Peyer's patch (tissue), 4 donors: ENCODE results near the gene AGBL4. TPM values are rescaled to one million over a fixed set of nuclear protein-coding genes. Genes with fewer than 3 reads are reported as not detected.
"Not testable (repeated sequence)": the region's sequence is repeated elsewhere in the genome, so short reads cannot be mapped to it uniquely, and the experiment has no call there.

Source experiments
- DNase-seq, 3 donors: peaks; one replicate each; pipeline ENCODE4 v3.0.0-alpha.2; 2017 to 2019
- H3K27ac ChIP-seq, 4 donors: fragments of 200-600 bp; sonication (generic); one replicate each; pipeline ENCODE4 v1.5.1; 2016 to 2019
- H3K27me3 ChIP-seq, 2 donors: fragments of 200-600 bp; sonication (generic); one replicate each; pipeline ENCODE4 v1.5.1; 2019
- H3K36me3 ChIP-seq, 3 donors: fragments of 200-600 bp; sonication (generic); one replicate each; pipeline ENCODE4 v1.5.1; 2016 to 2019
- H3K4me1 ChIP-seq, 4 donors: fragments of 200-600 bp; sonication (generic); one replicate each; pipeline ENCODE4 v1.5.1; 2016 to 2019
- H3K4me3 ChIP-seq, 4 donors: fragments of 200-600 bp; sonication (generic); 1 replicate in 3 of 4; 2 replicates in 1 of 4; pipeline ENCODE4 v1.5.1; 2016 to 2019; ENCODE audit warnings: mild to moderate bottlenecking in 1 of 4
- H3K9me3 ChIP-seq, 4 donors: fragments of 200-600 bp; sonication (generic); one replicate each; pipeline ENCODE4 v1.5.1; 2016 to 2019; ENCODE audit warnings: mild to moderate bottlenecking in 1 of 4
- CTCF ChIP-seq, 6 experiments: fragments of 450-650 bp in 4 of 6; fragments of 200-600 bp in 2 of 6; sonication (generic) in 1 of 6; IDR thresholded peaks; one replicate each; pipeline ENCODE4 v1.5.1; 2017 to 2019; ENCODE audit warnings: antibody characterized with exemption in 6 of 6, mild to moderate bottlenecking in 3 of 6, moderate library complexity in 1 of 6
- POLR2A ChIP-seq, 2 donors: fragments of 450-650 bp; IDR thresholded peaks; one replicate each; pipeline ENCODE4 v1.5.1; 2017; ENCODE audit warnings: antibody characterized with exemption in 2 of 2, mild to moderate bottlenecking in 2 of 2, moderate library complexity in 2 of 2
- total RNA-seq, 4 donors: library from RNA; depleted of rRNA; stranded (reverse); fragments of >200 nt; gene quantifications; one replicate each; pipeline ENCODE4 v1.1.0, GENCODE V29; 2016

AGBL4 gene
- total RNA-seq, 4 donors from 2014 or later = 2.5 TPM; not detected in 3

- H3K4me3 ChIP-seq = no peak overlapping the region
- no peaks in the 10 kb centered on the region for H3K9me3 ChIP-seq
- no peaks in the 10 kb centered on the region for H3K4me1 ChIP-seq
- no peak for DNase-seq
- H3K27me3 ChIP-seq = no peaks in the 10 kb centered on the region
- no peaks in the 10 kb centered on the region for H3K36me3 ChIP-seq
- no peak overlapping the region for H3K27ac ChIP-seq
- no peak for TF ChIP-seq CTCF (IDR thresholded peaks at IDR 0.05)
- no peak for TF ChIP-seq POLR2A (IDR thresholded peaks at IDR 0.05)
Measured at GRCh38 chr1:49028396-49028795, 995.4 kb downstream of the AGBL4 start.

- H3K9me3 ChIP-seq = no peaks in the 10 kb centered on the region
- no peak overlapping the region for H3K4me3 ChIP-seq
- no peaks in the 10 kb centered on the region for H3K36me3 ChIP-seq
- H3K27ac ChIP-seq = no peak overlapping the region
- H3K27me3 ChIP-seq = no peaks in the 10 kb centered on the region
- DNase-seq = no peak
- no peaks in the 10 kb centered on the region for H3K4me1 ChIP-seq
- TF ChIP-seq CTCF (IDR thresholded peaks at IDR 0.05) (no peak), POLR2A (IDR thresholded peaks at IDR 0.05) (no peak)
Measured at GRCh38 chr1:49026230-49026811, 997.4 kb downstream of the AGBL4 start.

- DNase-seq = no peak
- H3K4me3 ChIP-seq = no peak overlapping the region
- H3K36me3 ChIP-seq = no peaks in the 10 kb centered on the region
- H3K9me3 ChIP-seq = no peaks in the 10 kb centered on the region
- no peaks in the 10 kb centered on the region for H3K4me1 ChIP-seq
- H3K27me3 ChIP-seq = no peaks in the 10 kb centered on the region
- no peak overlapping the region for H3K27ac ChIP-seq
- TF ChIP-seq CTCF (IDR thresholded peaks at IDR 0.05) = no peak
- TF ChIP-seq POLR2A (IDR thresholded peaks at IDR 0.05) = no peak
Measured at GRCh38 chr1:49016030-49016977, 1007.5 kb downstream of the AGBL4 start.

GRCh38 chr1:49013079-49013478, 1010.7 kb downstream of the AGBL4 start:
- no peak for TF ChIP-seq CTCF (IDR thresholded peaks at IDR 0.05)
- TF ChIP-seq POLR2A (IDR thresholded peaks at IDR 0.05) = no peak
- Histone ChIP-seq H3K4me3 (no peak overlapping the region), H3K36me3 (no peaks in the 10 kb centered on the region), H3K4me1 (no peaks in the 10 kb centered on the region), H3K27ac (no peak overlapping the region), H3K9me3 (no peaks in the 10 kb centered on the region), H3K27me3 (no peaks in the 10 kb centered on the region)
- DNase-seq = no peak

GRCh38 chr1:49002981-49003380, 1020.8 kb downstream of the AGBL4 start:
- H3K4me3 ChIP-seq, H3K36me3 ChIP-seq, H3K4me1 ChIP-seq, DNase-seq, H3K9me3 ChIP-seq, H3K27ac ChIP-seq, H3K27me3 ChIP-seq: not testable (repeated sequence)

- H3K4me3 ChIP-seq = no peak overlapping the region
- H3K27me3 ChIP-seq = no peaks in the 10 kb centered on the region
- no peak for TF ChIP-seq CTCF (IDR thresholded peaks at IDR 0.05)
- TF ChIP-seq POLR2A (IDR thresholded peaks at IDR 0.05) = no peak
- H3K4me1 ChIP-seq = no peaks in the 10 kb centered on the region
- H3K9me3 ChIP-seq = no peaks in the 10 kb centered on the region
- H3K27ac ChIP-seq = no peak overlapping the region
- DNase-seq = no peak
- H3K36me3 ChIP-seq = no peaks in the 10 kb centered on the region
Measured at GRCh38 chr1:48999321-48999720, 1024.4 kb downstream of the AGBL4 start.
